ENCODE results near the gene PKN1. TPM values are rescaled to one million over a fixed set of nuclear protein-coding genes. Genes with fewer than 3 reads are reported as not detected.

The PKN1 gene
- 70.0 TPM for polyA plus RNA-seq (2013, experiment 1 of 2)
- 68.8 TPM for polyA plus RNA-seq (2013, experiment 2 of 2)

DNA sequence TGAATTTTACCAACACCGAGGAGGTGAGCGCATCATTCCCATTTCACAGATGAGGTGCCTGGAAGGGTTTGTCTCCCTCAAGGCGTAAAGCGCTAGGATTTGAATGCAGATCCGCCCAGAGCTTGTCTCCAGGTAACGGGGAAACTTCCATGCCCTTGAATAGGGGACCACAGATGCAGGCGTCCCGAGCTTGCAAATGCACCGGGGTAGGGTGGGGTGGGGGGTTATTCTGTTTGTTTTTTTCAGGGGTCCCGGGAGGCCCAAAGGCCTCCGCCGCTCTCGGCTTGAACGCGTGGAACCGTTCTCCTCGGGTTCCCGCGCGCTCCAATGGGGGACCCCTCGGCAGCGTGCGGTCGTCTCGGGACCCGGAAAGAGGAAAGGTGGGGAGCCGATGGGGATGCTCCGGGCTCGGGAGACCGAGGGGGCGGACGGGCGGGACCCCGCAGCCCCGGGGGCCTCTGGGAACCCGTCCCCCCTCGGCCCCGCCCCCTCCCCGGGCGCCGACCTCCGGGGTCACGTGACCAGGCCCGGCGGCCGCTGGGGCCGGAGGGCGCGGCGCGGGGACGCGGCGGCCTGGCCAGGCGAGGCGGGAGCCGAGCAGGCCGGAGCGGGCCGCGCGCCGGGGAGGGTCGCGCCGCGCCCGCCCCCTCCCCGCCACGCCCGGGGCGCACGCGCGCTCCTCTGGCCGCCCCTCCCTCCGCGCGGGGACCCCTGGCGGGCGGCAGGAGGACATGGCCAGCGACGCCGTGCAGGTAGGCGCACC is at the start of gene PKN1:
PKN1 (plus strand) TSS at position 516 of the 763 bp plus-strand sequence; CDS start at position 732, 216 bp downstream.
- no CpG with 5 or more reads among the region's 85 CpGs for WGBS, 2 donors (ENCODE audit: extremely low coverage in 2 of 2, insufficient read length in 2 of 2, insufficient replicate concordance in 1 of 2)
- no peak within 1 kb of the TSS for H2BK12ac ChIP-seq (ENCODE audit: low read length)
- H4K8ac ChIP-seq (ENCODE audit: low read depth, low read length) = no peak within 1 kb of the TSS
- H4K91ac ChIP-seq (ENCODE audit: low read depth, low read length, poor library complexity) = peak within 1 kb of the TSS; percentile 28
- peak within 1 kb of the TSS; percentile 93 for H2AFZ ChIP-seq (ENCODE audit: low read length)
- DNase-seq (ENCODE audit: low spot score) = peak; percentile 67
- peak within 1 kb of the TSS; percentile 89 for H3K4ac ChIP-seq (ENCODE audit: low read length)
- H3K4me1 ChIP-seq (ENCODE audit: control insufficient read depth in 2 of 2, insufficient read depth in 1 of 2, low read depth in 1 of 2, low read length in 2 of 2) = peaks cover 5 to 8% of the 10 kb centered on the region in 2 donors
- H3K9me3 ChIP-seq (replicated peaks in 1 of 2; ENCODE audit: control insufficient read depth in 2 of 2, insufficient read depth in 1 of 2, low read depth in 1 of 2, low read length in 2 of 2) = no peaks in the 10 kb centered on the region
- H3K14ac ChIP-seq (ENCODE audit: low read length) = peak within 1 kb of the TSS; percentile 82
- peak within 1 kb of the TSS; percentile 34 for H3K23ac ChIP-seq (ENCODE audit: low read depth, low read length, poor library complexity)
- peak within 1 kb of the TSS; percentile 93 for H3K9ac ChIP-seq (ENCODE audit: low read depth, low read length, poor library complexity)
- H3K27me3 ChIP-seq (ENCODE audit: control insufficient read depth in 3 of 3, insufficient read depth in 3 of 3, low read depth in 1 of 3, low read length in 3 of 3) = no peaks in the 10 kb centered on the region
- peak within 1 kb of the TSS; percentile 97 for H2AK5ac ChIP-seq (ENCODE audit: low read depth, low read length)
- H3K18ac ChIP-seq (ENCODE audit: low read length) = peak within 1 kb of the TSS; percentile 93
- H3K79me1 ChIP-seq (ENCODE audit: low read depth, low read length) = peaks cover 11% of the 10 kb centered on the region
- peak within 1 kb of the TSS; percentile 84 for H3K4me2 ChIP-seq (ENCODE audit: insufficient read depth, low read length, poor library complexity, severe bottlenecking)
- peak within 1 kb of the TSS; percentile 42 for H2BK5ac ChIP-seq (ENCODE audit: low read length)
- peak within 1 kb of the TSS; percentile 15 for H2BK15ac ChIP-seq (ENCODE audit: low read length)
- H2BK120ac ChIP-seq (ENCODE audit: low read depth, low read length) = no peak within 1 kb of the TSS
- H3K36me3 ChIP-seq (replicated peaks in 1 of 2; ENCODE audit: control insufficient read depth in 2 of 2, insufficient read depth in 2 of 2, low read length in 2 of 2) = peaks cover 0 to 9% of the 10 kb centered on the region in 2 donors
- no peak within 1 kb of the TSS for H3K27ac ChIP-seq (replicated peaks; ENCODE audit: low read length)
- peak within 1 kb of the TSS; percentile 50 to 90 for H3K4me3 ChIP-seq (ENCODE audit: low read length in 2 of 2)

DNA sequence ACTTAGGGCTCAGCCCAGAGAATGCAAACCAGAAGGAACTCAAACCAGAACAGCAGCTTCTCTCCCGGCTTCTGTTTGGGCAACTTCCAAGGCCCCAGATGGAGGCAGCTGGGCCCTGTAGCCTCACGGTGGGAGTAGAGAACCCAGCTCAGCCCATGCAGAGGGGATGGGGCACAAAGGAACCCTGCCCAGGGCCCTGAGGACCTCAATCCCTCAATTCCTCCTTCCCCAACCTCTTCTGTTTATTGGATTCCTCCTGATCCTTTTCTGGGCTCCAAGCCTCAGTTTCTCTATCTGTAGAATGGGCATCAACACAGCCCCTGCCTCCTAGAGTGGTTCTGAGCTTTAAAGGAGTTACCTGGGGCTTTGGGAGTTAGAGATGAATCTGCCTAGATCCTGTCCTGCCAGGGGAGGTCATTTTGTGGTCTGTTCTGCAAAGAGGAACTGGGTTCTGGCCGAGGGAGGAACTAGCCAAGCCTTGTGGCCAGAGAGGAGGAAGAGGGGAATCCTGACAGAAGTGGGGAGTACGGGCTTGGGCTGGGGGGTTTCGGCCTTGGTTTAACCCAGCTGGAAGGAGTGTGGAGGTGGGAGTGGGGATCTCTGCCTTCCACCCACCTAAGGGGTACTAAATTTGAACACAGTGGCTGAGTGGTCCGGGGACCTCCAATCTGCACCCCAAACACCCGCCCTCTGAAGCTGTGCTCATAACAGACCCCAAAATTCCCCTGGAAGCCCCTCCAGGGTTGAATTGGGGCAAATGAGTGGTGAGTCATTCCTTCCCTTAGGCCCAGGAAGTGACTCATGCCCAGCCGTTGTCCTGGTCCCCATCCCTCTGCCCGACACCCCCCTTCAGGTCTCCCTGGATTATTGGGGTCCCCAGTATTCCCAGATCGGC is 49.2 kb upstream of the PKN1 start:
- no CpG with 5 or more reads among the region's 10 CpGs for WGBS, 2 donors (ENCODE audit: extremely low coverage in 2 of 2, insufficient read length in 2 of 2, insufficient replicate concordance in 1 of 2)
- no peaks in the 10 kb centered on the region for H3K36me3 ChIP-seq (replicated peaks in 1 of 2; ENCODE audit: control insufficient read depth in 2 of 2, insufficient read depth in 2 of 2, low read length in 2 of 2)
- H3K9ac ChIP-seq (ENCODE audit: low read depth, low read length, poor library complexity) = no peak overlapping the region
- no peak overlapping the region for H3K23ac ChIP-seq (ENCODE audit: low read depth, low read length, poor library complexity)
- H2AK5ac ChIP-seq (ENCODE audit: low read depth, low read length) = no peak overlapping the region
- no peak overlapping the region for H2BK15ac ChIP-seq (ENCODE audit: low read length)
- H3K79me1 ChIP-seq (ENCODE audit: low read depth, low read length) = no peaks in the 10 kb centered on the region
- no peak overlapping the region for H2BK5ac ChIP-seq (ENCODE audit: low read length)
- H3K9me3 ChIP-seq (replicated peaks in 1 of 2; ENCODE audit: control insufficient read depth in 2 of 2, insufficient read depth in 1 of 2, low read depth in 1 of 2, low read length in 2 of 2) = no peaks in the 10 kb centered on the region
- H3K18ac ChIP-seq (ENCODE audit: low read length) = no peak overlapping the region
- H2AFZ ChIP-seq (ENCODE audit: low read length) = no peak overlapping the region
- no peak overlapping the region for H3K4me3 ChIP-seq (ENCODE audit: low read length in 2 of 2)
- H3K4me2 ChIP-seq (ENCODE audit: insufficient read depth, low read length, poor library complexity, severe bottlenecking) = no peak overlapping the region
- H2BK120ac ChIP-seq (ENCODE audit: low read depth, low read length) = no peak overlapping the region
- H4K8ac ChIP-seq (ENCODE audit: low read depth, low read length) = no peak overlapping the region
- no peak overlapping the region for H2BK12ac ChIP-seq (ENCODE audit: low read length)
- no peak overlapping the region for H3K27ac ChIP-seq (replicated peaks; ENCODE audit: low read length)
- peaks cover 0 to 17% (median 0%) of the 10 kb centered on the region in 3 experiments for H3K27me3 ChIP-seq (ENCODE audit: control insufficient read depth in 3 of 3, insufficient read depth in 3 of 3, low read depth in 1 of 3, low read length in 3 of 3)
- no peak overlapping the region for H3K14ac ChIP-seq (ENCODE audit: low read length)
- H3K4ac ChIP-seq (ENCODE audit: low read length) = no peak overlapping the region
- H4K91ac ChIP-seq (ENCODE audit: low read depth, low read length, poor library complexity) = no peak overlapping the region
- DNase-seq (ENCODE audit: low spot score) = no peak
- H3K4me1 ChIP-seq (ENCODE audit: control insufficient read depth in 2 of 2, insufficient read depth in 1 of 2, low read depth in 1 of 2, low read length in 2 of 2) = peaks cover 10 to 15% of the 10 kb centered on the region in 2 donors

DNA sequence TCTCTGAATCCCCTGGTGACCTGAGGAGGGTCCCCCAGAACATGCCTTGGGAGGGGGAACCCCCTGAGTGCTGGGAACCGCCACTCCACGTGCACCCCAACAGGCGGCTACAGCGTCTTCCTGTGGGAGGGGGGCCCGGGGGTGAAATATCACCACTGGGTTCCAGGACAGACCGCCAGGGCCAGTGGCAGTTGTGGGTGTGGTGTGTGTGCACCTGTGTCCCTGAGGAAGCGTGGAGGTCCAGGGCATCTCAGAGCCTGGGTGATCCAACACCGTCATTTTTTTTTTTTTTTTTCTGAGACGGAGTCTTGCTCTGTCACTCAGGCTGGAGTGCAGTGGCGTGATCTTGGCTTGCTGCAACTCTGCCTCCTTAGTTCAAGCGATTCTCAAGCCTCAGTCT is 47.6 kb upstream of the PKN1 start:
- Histone ChIP-seq H3K14ac (ENCODE audit: low read length) (no peak overlapping the region), H4K8ac (ENCODE audit: low read depth, low read length) (no peak overlapping the region), H3K4me1 (ENCODE audit: control insufficient read depth in 2 of 2, insufficient read depth in 1 of 2, low read depth in 1 of 2, low read length in 2 of 2) (peaks cover 8 to 11% of the 10 kb centered on the region in 2 donors), H2AK5ac (ENCODE audit: low read depth, low read length) (peak overlapping the region; percentile 96), H3K4me2 (ENCODE audit: insufficient read depth, low read length, poor library complexity, severe bottlenecking) (no peak overlapping the region), H3K36me3 (replicated peaks in 1 of 2; ENCODE audit: control insufficient read depth in 2 of 2, insufficient read depth in 2 of 2, low read length in 2 of 2) (no peaks in the 10 kb centered on the region), H3K27ac (replicated peaks; ENCODE audit: low read length) (no peak overlapping the region), H3K27me3 (ENCODE audit: control insufficient read depth in 3 of 3, insufficient read depth in 3 of 3, low read depth in 1 of 3, low read length in 3 of 3) (peaks cover 0 to 15% (median 0%) of the 10 kb centered on the region in 3 experiments), H2AFZ (ENCODE audit: low read length) (no peak overlapping the region), H2BK15ac (ENCODE audit: low read length) (no peak overlapping the region), H2BK12ac (ENCODE audit: low read length) (no peak overlapping the region), H3K9me3 (replicated peaks in 1 of 2; ENCODE audit: control insufficient read depth in 2 of 2, insufficient read depth in 1 of 2, low read depth in 1 of 2, low read length in 2 of 2) (no peaks in the 10 kb centered on the region), H3K9ac (ENCODE audit: low read depth, low read length, poor library complexity) (no peak overlapping the region), H3K4ac (ENCODE audit: low read length) (no peak overlapping the region), H4K91ac (ENCODE audit: low read depth, low read length, poor library complexity) (no peak overlapping the region), H3K4me3 (ENCODE audit: low read length in 2 of 2) (no peak overlapping the region), H2BK5ac (ENCODE audit: low read length) (no peak overlapping the region), H2BK120ac (ENCODE audit: low read depth, low read length) (no peak overlapping the region), H3K23ac (ENCODE audit: low read depth, low read length, poor library complexity) (no peak overlapping the region), H3K79me1 (ENCODE audit: low read depth, low read length) (no peaks in the 10 kb centered on the region), H3K18ac (ENCODE audit: low read length) (peak overlapping the region; percentile 38)
- no peak for DNase-seq (ENCODE audit: low spot score)
- no CpG with 5 or more reads among the region's 11 CpGs for WGBS, 2 donors (ENCODE audit: extremely low coverage in 2 of 2, insufficient read length in 2 of 2, insufficient replicate concordance in 1 of 2)

DNA sequence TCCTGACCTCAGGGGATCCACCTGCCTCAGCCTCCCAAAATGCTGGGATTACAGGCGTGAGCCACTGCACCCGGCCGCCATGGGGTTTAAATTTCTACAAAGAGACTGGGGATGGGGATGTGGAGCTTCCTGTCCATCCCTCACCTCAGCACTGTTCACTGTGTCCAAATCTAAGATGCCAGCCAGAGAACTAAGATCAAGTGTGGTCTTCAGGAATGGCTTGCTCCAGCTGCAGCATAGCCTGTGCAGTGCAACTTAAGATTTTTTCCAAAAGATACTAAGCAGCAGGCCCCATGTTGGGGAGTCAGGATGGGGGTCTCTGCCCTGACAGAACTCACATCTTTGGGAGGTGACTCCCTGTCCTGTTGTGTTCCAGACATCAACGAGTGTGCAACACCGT is 42.6 kb upstream of the PKN1 start:
- Histone ChIP-seq H3K23ac (ENCODE audit: low read depth, low read length, poor library complexity) (no peak overlapping the region), H2AFZ (ENCODE audit: low read length) (no peak overlapping the region), H3K9me3 (replicated peaks in 1 of 2; ENCODE audit: control insufficient read depth in 2 of 2, insufficient read depth in 1 of 2, low read depth in 1 of 2, low read length in 2 of 2) (no peaks in the 10 kb centered on the region), H2BK120ac (ENCODE audit: low read depth, low read length) (no peak overlapping the region), H3K27ac (replicated peaks; ENCODE audit: low read length) (no peak overlapping the region), H2AK5ac (ENCODE audit: low read depth, low read length) (no peak overlapping the region), H3K4ac (ENCODE audit: low read length) (no peak overlapping the region), H3K36me3 (replicated peaks in 1 of 2; ENCODE audit: control insufficient read depth in 2 of 2, insufficient read depth in 2 of 2, low read length in 2 of 2) (no peaks in the 10 kb centered on the region), H2BK15ac (ENCODE audit: low read length) (no peak overlapping the region), H3K18ac (ENCODE audit: low read length) (no peak overlapping the region), H3K79me1 (ENCODE audit: low read depth, low read length) (no peaks in the 10 kb centered on the region), H4K8ac (ENCODE audit: low read depth, low read length) (no peak overlapping the region), H4K91ac (ENCODE audit: low read depth, low read length, poor library complexity) (no peak overlapping the region), H3K4me2 (ENCODE audit: insufficient read depth, low read length, poor library complexity, severe bottlenecking) (no peak overlapping the region), H3K4me3 (ENCODE audit: low read length in 2 of 2) (no peak overlapping the region), H3K14ac (ENCODE audit: low read length) (no peak overlapping the region), H3K27me3 (ENCODE audit: control insufficient read depth in 3 of 3, insufficient read depth in 3 of 3, low read depth in 1 of 3, low read length in 3 of 3) (peaks cover 0 to 4% (median 0%) of the 10 kb centered on the region in 3 experiments), H2BK5ac (ENCODE audit: low read length) (no peak overlapping the region), H2BK12ac (ENCODE audit: low read length) (no peak overlapping the region), H3K9ac (ENCODE audit: low read depth, low read length, poor library complexity) (no peak overlapping the region), H3K4me1 (ENCODE audit: control insufficient read depth in 2 of 2, insufficient read depth in 1 of 2, low read depth in 1 of 2, low read length in 2 of 2) (peaks cover 0 to 3% of the 10 kb centered on the region in 2 donors)
- no CpG with 5 or more reads among the region's 5 CpGs for WGBS, 2 donors (ENCODE audit: extremely low coverage in 2 of 2, insufficient read length in 2 of 2, insufficient replicate concordance in 1 of 2)
- DNase-seq (ENCODE audit: low spot score) = no peak
